K562 (cell line): ENCODE data around the gene ADGRE1. TPM values are rescaled to one million over a fixed set of nuclear protein-coding genes. Genes with fewer than 3 reads are reported as not detected.
A peak's percentile ranks its signal among the peaks of the same experiment; 100 is the strongest.

ENCODE experiments used
- ATAC-seq: fragments of 200-7000 bp; cut with Tn5 transposase; 3 replicates; pipeline ENCODE4 v1.9.1; 2020; ENCODE audit warnings: moderate library complexity
- BruUV-seq: library from RNA; stranded (reverse); fragments of 400-500 nt; replicated peaks from 2 replicates; lab custom pipeline; 2021; lab: Mats Ljungman, UMichigan
- CTCF ChIA-PET: fragments of 300-600 bp; formaldehyde crosslinking; extraction: SDS; loops from one replicate; lab custom pipeline; 2021; ENCODE audit warnings: low intra/inter-chr PET ratio; lab: Yijun Ruan, JAX
- POLR2A ChIA-PET: fragments of 300-600, 350-650 bp; sonication (Branson Sonifier 250); formaldehyde crosslinking; extraction: SDS; loops from one replicate; lab custom pipeline; 2021; ENCODE audit warnings: antibody characterized with exemption, inconsistent platforms; lab: Yijun Ruan, JAX
- DNase-seq, 4 experiments: peaks; one replicate each; pipeline versions ENCODE4 v3.0.0 to v3.0.0-alpha.2; 2011 to 2018; ENCODE audit warnings: low spot score in 3 of 4, mixed read lengths in 3 of 4; ENCODE audit errors: extremely low read depth in 1 of 4
- FAIRE-seq: peaks from 2 replicates; lab custom pipeline; 2011; peaks lifted over from hg19 to GRCh38; lab: Jason Lieb, UNC
- H2AFZ ChIP-seq: 2 replicates; pipeline ENCODE4 v1.6.0; 2011; ENCODE audit warnings: low read depth, low read length, control low read depth, inconsistent platforms
- H3K27ac ChIP-seq: fragments of 200-600 bp; 3 replicates; pipeline ENCODE4 v1.8.0; 2011; ENCODE audit warnings: low read depth, mild to moderate bottlenecking, control low read depth, inconsistent platforms, low read length, moderate library complexity, mixed read lengths; ENCODE audit errors: extremely low read depth
- H3K27me3 ChIP-seq, 2 experiments: fragments of 300-600 bp in 1 of 2; 2 replicates in 1 of 2; 3 replicates in 1 of 2; pipeline versions ENCODE4 v1.6.0 to v1.8.0; 2011; ENCODE audit warnings: inconsistent platforms in 2 of 2, low read length in 2 of 2, mild to moderate bottlenecking in 1 of 2, mixed read lengths in 1 of 2, moderate library complexity in 1 of 2; ENCODE audit not compliant: control insufficient read depth in 2 of 2, insufficient read depth in 2 of 2
- H3K36me3 ChIP-seq: fragments of 300-600 bp; 3 replicates; pipeline ENCODE4 v1.8.0; 2011; ENCODE audit warnings: mild to moderate bottlenecking, low read length, inconsistent platforms; ENCODE audit not compliant: control insufficient read depth, insufficient read depth
- H3K4me1 ChIP-seq, 2 experiments: fragments of 200-600 bp in 1 of 2; replicated peaks in 1 of 2; 2 replicates in 1 of 2; 3 replicates in 1 of 2; pipeline versions ENCODE4 v1.5.1 to v1.8.0; 2011; ENCODE audit warnings: inconsistent platforms in 2 of 2, low read length in 2 of 2, mild to moderate bottlenecking in 1 of 2, mixed read lengths in 1 of 2, moderate library complexity in 1 of 2; ENCODE audit not compliant: control insufficient read depth in 2 of 2, insufficient read depth in 2 of 2
- H3K4me2 ChIP-seq: 2 replicates; pipeline ENCODE4 v1.6.1; 2011; ENCODE audit warnings: low read length, control low read depth, inconsistent platforms, mixed read lengths; ENCODE audit not compliant: insufficient read depth
- H3K4me3 ChIP-seq: fragments of 200-600 bp; sonication (generic), shearing (Covaris generic); 2 replicates; pipeline ENCODE4 v1.5.1; 2016; ENCODE audit warnings: control low read depth, inconsistent platforms
- H3K79me2 ChIP-seq: fragments of 200-600 bp; 3 replicates; pipeline ENCODE4 v1.8.0; 2011; ENCODE audit warnings: low read length, inconsistent platforms; ENCODE audit not compliant: control insufficient read depth, insufficient read depth
- H3K9ac ChIP-seq, 2 experiments: 2 replicates each; pipeline versions ENCODE4 v1.6.0 to v1.6.1; 2011; ENCODE audit warnings: low read depth in 2 of 2, low read length in 2 of 2, control low read depth in 1 of 2, inconsistent platforms in 1 of 2, mild to moderate bottlenecking in 1 of 2, mixed read lengths in 1 of 2; ENCODE audit not compliant: insufficient read depth in 1 of 2
- H3K9me1 ChIP-seq: one replicate; pipeline ENCODE4 v1.6.0; 2011; ENCODE audit warnings: inconsistent platforms, mild to moderate bottlenecking, low read length, moderate library complexity; ENCODE audit not compliant: control insufficient read depth, insufficient read depth
- H3K9me3 ChIP-seq: replicated peaks from 2 replicates; pipeline ENCODE4 v1.5.1; 2011; ENCODE audit warnings: low read depth, low read length, inconsistent platforms; ENCODE audit not compliant: control insufficient read depth, insufficient read depth
- H4K20me1 ChIP-seq: replicated peaks from 2 replicates; pipeline ENCODE4 v1.6.1; 2011; ENCODE audit warnings: low read length, inconsistent platforms, mixed read lengths; ENCODE audit not compliant: control insufficient read depth, insufficient read depth
- ATF2 ChIP-seq: sonication (generic); formaldehyde crosslinking; IDR thresholded peaks from 2 replicates; pipeline ENCODE4 v1.8.1; 2022; ENCODE audit warnings: missing genetic modification reagents
- ELK1 ChIP-seq: sonication (generic); formaldehyde crosslinking; IDR thresholded peaks from 2 replicates; pipeline ENCODE4 v1.8.1; 2022; ENCODE audit warnings: missing genetic modification reagents
- ETS1 ChIP-seq: conservative IDR thresholded peaks from 2 replicates; pipeline ENCODE4 v1.6.1; 2011; ENCODE audit warnings: low read depth, mild to moderate bottlenecking, low read length; ENCODE audit not compliant: control insufficient read depth
- HNRNPUL1 ChIP-seq: fragments of 200-400 bp; formaldehyde crosslinking; IDR thresholded peaks from 2 replicates; pipeline ENCODE4 v1.6.1; 2017; ENCODE audit warnings: low read length
- NCOA4 ChIP-seq: fragments of 450-650 bp; IDR thresholded peaks from 2 replicates; pipeline ENCODE4 v1.6.1; 2018; ENCODE audit warnings: mild to moderate bottlenecking; ENCODE audit not compliant: partially characterized antibody
- NKRF ChIP-seq: fragments of 450-650 bp; IDR thresholded peaks from 2 replicates; pipeline ENCODE4 v1.6.1; 2016; ENCODE audit warnings: borderline replicate concordance
- TAF1 ChIP-seq: IDR thresholded peaks from 2 replicates; pipeline ENCODE4 v1.6.1; 2011; ENCODE audit warnings: mild to moderate bottlenecking, low read length, moderate library complexity; ENCODE audit not compliant: insufficient read depth, control insufficient read depth, severe bottlenecking; ENCODE audit errors: extremely low read depth
- ZNF41 ChIP-seq: fragments of 250-450 bp; sonication (Bioruptor Pico); conservative IDR thresholded peaks from 2 replicates; pipeline ENCODE4 v1.4.0; 2020; ENCODE audit warnings: mild to moderate bottlenecking
- WGBS: fragments of 100-300 bp; shearing (Covaris generic); methylation state at CpG from one replicate; pipeline ENCODE4 v1.1.6; 2016; ENCODE audit warnings: low coverage, mixed read lengths; ENCODE audit not compliant: insufficient coverage; ENCODE audit errors: missing lambda C conversion rate; 5-methylcytosine and 5-hydroxymethylcytosine counted together
- in situ Hi-C: fragments of 300-500 bp; cut with MboI; formaldehyde crosslinking; loops from 4 replicates; pipeline ENCODE4 v1.15.0; 2018; ENCODE audit warnings: inconsistent platforms, mixed read lengths
- intact Hi-C: fragments of 100-400 bp; cut with micrococcal nuclease; formaldehyde crosslinking; loops from 2 replicates; pipeline ENCODE4 v1.14.2; 2022
- polyA plus RNA-seq, 8 experiments: library from polyadenylated mRNA; depleted of rRNA in 4 of 8; stranded (reverse) in 5 of 8; unstranded in 3 of 8; fragments of >200 nt; fragmentation: Nextera tagmentation in 2 of 8; fragmentation: Illumina TruSeq in 1 of 8; extraction: Ambion mirVana in 2 of 8; extraction: Trizol in 1 of 8; gene quantifications; 2 replicates each; pipeline versions ENCODE4 v1.2.1 to v1.2.3, GENCODE V29; 2011 to 2014; ENCODE audit warnings: inconsistent platforms in 1 of 8, missing spikeins in 1 of 8
- total RNA-seq, 7 experiments: library from RNA; depleted of rRNA in 6 of 7; stranded (reverse); fragments of >200 nt in 6 of 7; fragmentation: Illumina TruSeq in 2 of 7; extraction: Trizol in 2 of 7; gene quantifications; 2 replicates each; pipeline versions ENCODE4 v1.2.1 to v1.2.3, GENCODE V29; 2011 to 2021; ENCODE audit warnings: low replicate concordance in 1 of 7

ADGRE1 gene
- total and polyA plus RNA-seq, 9 of the 15 experiments (the other 6 are each of a cell fraction or from before 2014, with no cell fraction given): 0.09 to 0.49 (median 0.25) TPM; not detected in 1

- peaks cover 0 to 14% of the 10 kb centered on the region in 2 experiments; a peak in 2 of 5 replicates for H3K27me3 ChIP-seq
- intact Hi-C loops (no loop called here), in situ Hi-C loops (no loop called here)
- no peaks in the 10 kb centered on the region; the same call in 1 of the 2 replicates for H3K9me3 ChIP-seq
- H3K4me1 ChIP-seq: no peaks in the 10 kb centered on the region; a peak in 1 of 5 replicates
- no peaks in the 10 kb centered on the region for H3K36me3 ChIP-seq
- TF ChIP-seq ELK1 (CRISPR knock-in tag) (no peak), ZNF41 (CRISPR knock-in tag) (peak; percentile 99)
- DNase-seq (no peak), FAIRE-seq (no peak), ATAC-seq (no peak)
- no peak overlapping the region for H3K9ac ChIP-seq
- H3K4me3 ChIP-seq: no peak overlapping the region
- H3K79me2 ChIP-seq: no peaks in the 10 kb centered on the region
- no peaks in the 10 kb centered on the region for H3K9me1 ChIP-seq
- ChIA-PET CTCF (interaction anchor here (0.7 kb wide), 1 partner anchor 712 kb away, joined by 3 read pairs; no protein-coding TSS in a partner anchor), POLR2A (no interaction called here)
- H4K20me1 ChIP-seq: no peaks in the 10 kb centered on the region
- 2% methylated on average over 3 of the region's 3 CpGs for WGBS
- BruUV-seq: no TSS peak
- no peak overlapping the region for H2AFZ ChIP-seq
- no peak overlapping the region for H3K4me2 ChIP-seq
- H3K27ac ChIP-seq: no peak overlapping the region
Measured at GRCh38 chr19:6930190-6930589, 42.8 kb downstream of the ADGRE1 start.

GRCh38 chr19:6935069-6935468 lies 47.7 kb downstream of the ADGRE1 start:
- no peaks in the 10 kb centered on the region; the same call in 1 of the 2 replicates for H3K9me3 ChIP-seq
- no peaks in the 10 kb centered on the region for H3K36me3 ChIP-seq
- H3K4me2 ChIP-seq: no peak overlapping the region
- FAIRE-seq: no peak
- no TSS peak for BruUV-seq
- ATAC-seq: no peak
- no peak overlapping the region for H3K4me3 ChIP-seq
- peaks cover 0 to 14% of the 10 kb centered on the region in 2 experiments; a peak in 2 of 5 replicates for H3K27me3 ChIP-seq
- no peaks in the 10 kb centered on the region for H3K9me1 ChIP-seq
- H3K9ac ChIP-seq: no peak overlapping the region
- no peaks in the 10 kb centered on the region for H4K20me1 ChIP-seq
- H3K79me2 ChIP-seq: no peaks in the 10 kb centered on the region
- CTCF ChIA-PET: no interaction called here
- DNase-seq: no peak
- in situ Hi-C loops (no loop called here), intact Hi-C loops (no loop called here)
- no peaks in the 10 kb centered on the region for H3K4me1 ChIP-seq
- H2AFZ ChIP-seq: no peak overlapping the region
- no peak overlapping the region for H3K27ac ChIP-seq
- POLR2A ChIA-PET: no interaction called here
- WGBS: 2% methylated on average over 3 of the region's 3 CpGs
- no peak for TF ChIP-seq NKRF
- no peak for TF ChIP-seq ATF2
- no peak for TF ChIP-seq ETS1
- TF ChIP-seq HNRNPUL1: no peak
- TF ChIP-seq TAF1: no peak
- TF ChIP-seq NCOA4: no peak
